Activated CD4-positive, CD25-positive, alpha-beta regulatory T cell treated with anti-CD3 and anti-CD28 coated beads, Interleukin-2, amount 50 U/mL, for 16 hours (primary cell): Measurements from ENCODE around the gene SYPL1.
A peak's percentile ranks its signal among the peaks of the same experiment; 100 is the strongest.
"Not testable (repeated sequence)": the region's sequence is repeated elsewhere in the genome, so short reads cannot be mapped to it uniquely, and the experiment has no call there.

ENCODE experiments used
- DNase-seq: peaks from one replicate; pipeline ENCODE4 v3.0.0-alpha.2; 2020; ENCODE audit warnings: low read depth, low spot score

The SYPL1 gene

GRCh38 chr7:106112118-106112971, at the start of gene SYPL1:
SYPL1 (minus strand) TSS chr7:106112312; CDS start chr7:106112208, 104 bp downstream.
- DNase-seq: peak; percentile 82

GRCh38 chr7:106155027-106155426, 42.9 kb upstream of the SYPL1 start:
- no peak for DNase-seq

GRCh38 chr7:106153891-106154449, 41.9 kb upstream of the SYPL1 start:
- DNase-seq: peak; percentile 39

GRCh38 chr7:106152313-106152665, 40.2 kb upstream of the SYPL1 start:
- no peak for DNase-seq

GRCh38 chr7:106151459-106152312, 39.6 kb upstream of the SYPL1 start:
- DNase-seq: no peak

- no peak for DNase-seq
Observed at GRCh38 chr7:106143711-106144337, 31.7 kb upstream of the SYPL1 start.

GRCh38 chr7:106142136-106142535, 30.0 kb upstream of the SYPL1 start:
- no peak for DNase-seq

- no peak for DNase-seq
Observed at GRCh38 chr7:106140406-106141173, 28.5 kb upstream of the SYPL1 start.

GRCh38 chr7:106139265-106140251, 27.4 kb upstream of the SYPL1 start:
- no peak for DNase-seq

- DNase-seq: no peak
Observed at GRCh38 chr7:106138776-106139175, 26.7 kb upstream of the SYPL1 start.

- not testable (repeated sequence) for DNase-seq
Observed at GRCh38 chr7:106138181-106138580, 26.1 kb upstream of the SYPL1 start.

GRCh38 chr7:106134241-106134640, 22.1 kb upstream of the SYPL1 start:
- DNase-seq: no peak

GRCh38 chr7:106129291-106129690, 17.2 kb upstream of the SYPL1 start:
- no peak for DNase-seq

- no peak for DNase-seq
Observed at GRCh38 chr7:106128836-106129235, 16.7 kb upstream of the SYPL1 start.

- DNase-seq: no peak
Observed at GRCh38 chr7:106127984-106128780, 16.1 kb upstream of the SYPL1 start.

GRCh38 chr7:106126170-106126938, 14.2 kb upstream of the SYPL1 start:
- no peak for DNase-seq

GRCh38 chr7:106125417-106125816, 13.3 kb upstream of the SYPL1 start:
- DNase-seq: no peak

GRCh38 chr7:106124186-106124585, 12.1 kb upstream of the SYPL1 start:
- DNase-seq: no peak
